ENCODE measurements around the gene CHD2. TPM values are rescaled to one million over a fixed set of nuclear protein-coding genes. Genes with fewer than 3 reads are reported as not detected.

The CHD2 gene
- total RNA-seq, 1 experiment from 2014 or later: 82.6 TPM

DNA sequence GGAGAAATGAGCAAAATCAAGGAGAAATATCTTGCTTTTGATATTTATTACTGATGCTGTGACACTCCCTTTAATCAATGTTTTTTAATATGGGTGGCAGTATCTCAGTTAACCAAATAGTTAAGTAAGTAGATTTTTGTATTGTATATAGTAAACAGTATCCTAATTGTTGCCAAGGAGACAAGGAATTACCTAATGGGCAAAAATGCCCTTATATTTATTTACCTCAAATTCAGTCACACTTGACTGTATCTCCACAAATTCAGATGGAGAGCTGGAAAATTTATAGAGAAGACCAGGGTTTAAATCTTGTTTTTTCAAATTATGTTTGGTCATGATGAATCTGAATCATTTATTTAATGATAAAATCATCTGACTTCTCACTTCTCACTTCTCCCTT, 3.6 kb upstream of the CHD2 start:
- no peak for DNase-seq
- Histone ChIP-seq H3K27me3 (no peaks in the 10 kb centered on the region), H3K27ac (no peak overlapping the region), H3K4me1 (no peaks in the 10 kb centered on the region), H3K36me3 (peaks cover 88% of the 10 kb centered on the region), H3K9me3 (replicated peaks) (no peaks in the 10 kb centered on the region), H3K4me3 (no peak overlapping the region)

DNA sequence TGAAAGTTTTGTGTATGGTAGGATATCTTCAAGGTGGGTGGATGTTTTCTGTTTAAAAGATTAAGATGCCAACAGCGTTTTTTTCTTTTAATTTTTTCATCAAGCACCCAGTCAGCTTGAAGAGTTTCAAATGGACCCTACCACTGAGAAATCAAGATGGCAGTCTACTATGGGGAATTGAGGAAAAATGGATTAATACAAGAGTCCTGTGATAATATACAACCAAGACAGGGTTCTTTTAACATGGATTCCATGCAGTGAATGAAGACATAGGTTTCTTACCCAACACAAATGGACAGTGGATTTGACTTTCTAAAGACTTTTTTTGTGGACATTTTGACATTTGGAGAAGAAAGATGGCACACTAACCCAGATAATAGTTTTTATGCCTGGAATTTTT, 2.5 kb upstream of the CHD2 start:
- no peaks in the 10 kb centered on the region for H3K9me3 ChIP-seq (replicated peaks)
- H3K36me3 ChIP-seq: peaks cover 87% of the 10 kb centered on the region
- no peaks in the 10 kb centered on the region for H3K4me1 ChIP-seq
- H3K27me3 ChIP-seq: no peaks in the 10 kb centered on the region
- DNase-seq: no peak
- no peak overlapping the region for H3K27ac ChIP-seq
- no peak overlapping the region for H3K4me3 ChIP-seq

DNA sequence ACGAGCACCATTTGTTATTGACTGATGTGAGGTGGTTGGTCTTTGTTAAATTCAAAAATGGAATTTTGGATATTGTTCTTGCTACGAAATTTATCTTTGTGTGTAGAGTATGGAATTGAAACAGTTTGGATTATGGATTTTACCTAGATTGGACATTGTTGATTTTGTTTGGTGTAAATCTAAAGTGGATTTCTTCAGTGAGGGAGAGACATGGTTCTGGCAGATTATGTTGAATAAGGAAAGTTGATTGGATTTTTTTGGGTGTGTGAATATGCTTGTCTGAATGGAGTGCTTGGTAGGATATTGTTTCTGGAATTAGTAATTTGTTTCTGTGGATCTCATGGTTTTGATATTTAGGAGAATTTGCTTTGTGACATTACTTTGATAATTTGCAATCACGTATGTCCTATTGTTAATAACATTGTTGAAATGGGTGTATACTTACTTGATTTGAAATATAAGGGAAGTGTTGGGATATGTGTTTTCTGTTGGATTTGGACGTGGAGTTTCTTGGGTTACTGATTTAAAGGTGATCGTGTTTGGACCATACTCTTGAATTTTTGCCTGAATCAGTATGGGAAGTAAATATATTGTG, 1.0 kb upstream of the CHD2 start:
- Histone ChIP-seq H3K36me3 (peaks cover 79% of the 10 kb centered on the region), H3K4me3 (no peak overlapping the region), H3K27me3 (no peaks in the 10 kb centered on the region), H3K9me3 (replicated peaks) (no peaks in the 10 kb centered on the region), H3K27ac (no peak overlapping the region), H3K4me1 (0 out of 2 replicates have a peak, but pooled peaks cover 4% of the 10 kb centered on the region)
- DNase-seq: no peak

DNA sequence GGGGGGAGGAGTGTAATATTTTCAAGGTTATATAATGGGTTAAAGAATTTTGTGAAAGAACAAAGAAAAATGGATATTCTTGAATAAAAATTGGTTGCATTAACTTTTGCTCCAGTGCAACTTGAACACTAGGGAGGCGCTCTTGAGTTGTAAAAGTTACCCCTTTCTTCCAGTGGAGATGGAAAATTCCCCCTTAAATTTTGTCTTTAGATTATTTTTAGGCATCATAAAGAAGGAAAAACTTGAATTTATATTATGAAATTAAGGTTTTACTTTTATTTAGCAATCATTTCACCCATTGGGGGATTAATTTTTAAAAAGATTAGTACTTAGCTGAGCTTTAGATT, 550 bp upstream of the CHD2 start:
- DNase-seq: peak; percentile 51 to 73

DNA sequence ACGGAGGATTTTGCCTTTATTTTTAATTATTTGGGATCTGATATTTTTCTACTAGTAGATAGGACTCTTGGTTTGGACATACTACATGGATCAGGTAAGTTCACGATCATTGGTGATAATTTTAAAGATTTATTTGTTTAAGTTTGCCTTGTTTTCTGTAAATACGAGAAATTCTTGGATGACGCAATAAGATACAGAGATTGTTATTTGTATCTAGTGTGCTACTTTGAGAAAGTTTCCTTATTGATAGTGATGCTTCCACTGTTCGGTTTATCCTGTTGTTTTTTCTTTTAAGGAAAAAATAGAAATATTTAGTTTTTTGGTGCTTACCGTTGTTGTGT, 577 bp downstream of the CHD2 start:
- Histone ChIP-seq H3K36me3 (peaks cover 63% of the 10 kb centered on the region), H3K4me3 (peak overlapping the region; percentile 81), H3K27me3 (no peaks in the 10 kb centered on the region), H3K27ac (peak overlapping the region; percentile 97), H3K9me3 (replicated peaks) (no peaks in the 10 kb centered on the region), H3K4me1 (peaks cover 8% of the 10 kb centered on the region; the same call in 1 of the 2 replicates)
- no peak for DNase-seq

More for the DNA sequence above, 550 bp upstream of the CHD2 start:
- peak overlapping the region; percentile 81 for H3K4me3 ChIP-seq
- peaks cover 74% of the 10 kb centered on the region for H3K36me3 ChIP-seq
- H3K27ac ChIP-seq: peak overlapping the region; percentile 97
- H3K9me3 ChIP-seq (replicated peaks): no peaks in the 10 kb centered on the region
- 0 out of 2 replicates have a peak, but pooled peaks cover 4% of the 10 kb centered on the region for H3K4me1 ChIP-seq
- no peaks in the 10 kb centered on the region for H3K27me3 ChIP-seq

DNA sequence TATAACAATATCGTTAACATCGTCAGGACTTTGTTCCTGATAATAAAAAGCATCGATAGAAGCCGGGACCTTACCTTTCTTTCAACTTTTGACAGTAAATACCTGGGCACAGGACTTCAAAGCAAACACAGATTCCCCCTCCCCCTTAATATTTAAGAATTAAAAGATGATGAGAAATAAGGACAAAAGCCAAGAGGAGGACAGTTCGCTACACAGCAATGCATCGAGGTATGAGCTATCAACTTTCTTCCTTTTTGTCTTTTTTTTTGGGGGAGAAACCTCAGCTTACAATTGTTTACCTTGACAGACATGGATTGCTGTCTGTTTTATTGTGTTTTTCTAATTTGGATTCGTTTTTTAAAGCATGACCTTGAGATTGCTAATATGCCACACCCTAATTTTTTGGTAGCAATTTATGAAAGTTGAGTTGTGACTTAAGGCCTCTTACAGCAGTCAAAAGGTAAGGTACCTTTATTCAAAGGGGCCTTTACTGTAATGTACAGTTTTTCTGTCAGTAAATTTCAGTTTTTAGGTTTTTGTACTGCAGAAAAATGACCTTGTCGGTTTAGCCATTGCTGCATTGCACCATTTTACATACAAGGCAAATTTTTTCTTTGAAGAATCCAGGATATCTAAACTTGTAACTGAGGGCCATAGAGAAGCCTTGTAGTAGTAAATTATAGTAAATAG, 1.1 kb downstream of the CHD2 start:
- H3K36me3 ChIP-seq: peaks cover 58% of the 10 kb centered on the region
- H3K27ac ChIP-seq: peak overlapping the region; percentile 97
- H3K4me1 ChIP-seq: peaks cover 13% of the 10 kb centered on the region; the same call in 1 of the 2 replicates
- H3K9me3 ChIP-seq (replicated peaks): no peaks in the 10 kb centered on the region
- DNase-seq: peak in 1 of 2 experiments; percentile 42
- peak overlapping the region; percentile 81 for H3K4me3 ChIP-seq
- H3K27me3 ChIP-seq: no peaks in the 10 kb centered on the region

DNA sequence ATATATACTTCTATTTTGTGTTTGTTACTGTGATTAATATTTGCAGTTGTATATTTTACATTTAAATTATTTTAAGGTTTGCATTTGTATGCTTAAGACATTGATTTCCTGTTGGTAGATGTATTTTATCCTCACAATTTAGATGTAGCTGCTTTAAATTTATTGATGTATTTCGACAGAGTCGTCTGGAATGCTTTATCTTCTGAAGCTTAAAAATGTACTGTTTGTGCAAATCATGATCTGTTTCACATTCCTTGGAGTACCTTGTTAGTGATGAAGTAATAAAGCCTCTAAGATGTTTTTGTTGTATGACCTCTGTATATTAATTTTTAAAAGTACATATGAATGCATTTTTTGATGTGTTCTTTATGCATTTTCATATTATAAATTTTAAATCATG, 1.9 kb downstream of the CHD2 start:
- no peak for DNase-seq

DNA sequence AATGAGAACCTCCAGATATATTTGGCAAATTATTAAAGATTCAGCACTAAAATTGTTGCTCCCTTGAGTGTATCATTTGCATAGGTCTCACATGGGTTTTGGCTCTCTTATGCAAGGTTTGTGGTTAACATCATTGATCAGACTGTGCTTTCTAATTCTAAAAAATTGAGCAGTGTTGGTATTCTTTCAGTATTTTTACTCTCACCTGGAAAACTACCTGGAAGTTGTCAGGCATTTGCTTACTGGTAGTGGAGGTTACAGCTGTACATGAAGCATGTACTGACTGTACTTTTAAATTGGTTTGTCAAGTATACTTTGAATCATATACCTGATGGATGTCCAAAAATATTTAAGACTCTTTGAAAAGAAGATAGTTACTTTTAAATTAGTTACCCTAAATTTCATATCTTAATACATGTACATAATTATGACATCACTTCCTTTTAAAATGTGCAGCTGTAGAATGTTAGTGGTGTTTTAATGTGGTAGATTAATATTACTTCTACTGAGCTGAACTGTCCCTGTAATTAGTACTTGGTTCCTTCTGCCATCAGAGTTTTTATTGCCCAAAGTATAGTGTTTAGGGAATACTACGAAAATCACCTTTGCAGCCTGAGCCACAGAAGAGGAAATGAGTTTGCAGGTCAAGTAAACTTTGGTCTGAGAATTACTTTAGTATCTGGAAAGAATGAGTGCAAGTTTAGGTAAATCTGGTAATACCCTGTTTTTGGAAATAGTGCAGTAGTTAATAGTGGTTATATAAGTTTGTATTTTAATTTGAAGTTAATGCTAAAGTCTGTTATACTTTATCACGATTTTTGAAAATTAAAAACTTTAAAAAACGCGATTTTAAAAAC, 2.8 kb downstream of the CHD2 start:
- Histone ChIP-seq H3K36me3 (peaks cover 43% of the 10 kb centered on the region), H3K4me3 (peak overlapping the region; percentile 81), H3K27ac (peak overlapping the region; percentile 96), H3K4me1 (peaks cover 23% of the 10 kb centered on the region), H3K27me3 (no peaks in the 10 kb centered on the region), H3K9me3 (replicated peaks) (no peaks in the 10 kb centered on the region)
- peak in 1 of 2 experiments; percentile 46 for DNase-seq

More for the DNA sequence above, 1.9 kb downstream of the CHD2 start:
- peaks cover 51% of the 10 kb centered on the region for H3K36me3 ChIP-seq
- peak overlapping the region; percentile 81 for H3K4me3 ChIP-seq
- peak overlapping the region; percentile 97; the same call in 1 of the 2 replicates for H3K27ac ChIP-seq
- H3K27me3 ChIP-seq: no peaks in the 10 kb centered on the region
- H3K9me3 ChIP-seq (replicated peaks): no peaks in the 10 kb centered on the region
- H3K4me1 ChIP-seq: peaks cover 19% of the 10 kb centered on the region

DNA sequence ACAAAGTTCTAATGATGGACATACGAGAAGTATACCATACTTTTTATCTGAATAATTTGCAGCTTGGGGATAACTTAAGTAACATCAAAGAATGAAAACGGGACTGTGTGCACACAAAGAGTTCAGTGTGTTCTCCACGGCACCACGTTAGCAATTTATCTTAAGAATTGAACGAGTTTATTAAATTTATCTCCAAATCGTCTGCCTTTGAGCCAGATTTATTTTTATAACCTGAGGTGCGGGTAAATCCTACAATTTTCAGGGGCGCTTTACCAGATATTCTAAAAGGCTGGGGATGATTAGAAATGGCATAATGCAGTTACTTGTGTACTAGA, 3.5 kb downstream of the CHD2 start:
- peaks cover 38% of the 10 kb centered on the region for H3K36me3 ChIP-seq
- peak overlapping the region; percentile 96 for H3K27ac ChIP-seq
- H3K27me3 ChIP-seq: no peaks in the 10 kb centered on the region
- peaks cover 23% of the 10 kb centered on the region for H3K4me1 ChIP-seq
- DNase-seq: no peak
- H3K4me3 ChIP-seq: peak overlapping the region; percentile 81
- no peaks in the 10 kb centered on the region for H3K9me3 ChIP-seq (replicated peaks)

DNA sequence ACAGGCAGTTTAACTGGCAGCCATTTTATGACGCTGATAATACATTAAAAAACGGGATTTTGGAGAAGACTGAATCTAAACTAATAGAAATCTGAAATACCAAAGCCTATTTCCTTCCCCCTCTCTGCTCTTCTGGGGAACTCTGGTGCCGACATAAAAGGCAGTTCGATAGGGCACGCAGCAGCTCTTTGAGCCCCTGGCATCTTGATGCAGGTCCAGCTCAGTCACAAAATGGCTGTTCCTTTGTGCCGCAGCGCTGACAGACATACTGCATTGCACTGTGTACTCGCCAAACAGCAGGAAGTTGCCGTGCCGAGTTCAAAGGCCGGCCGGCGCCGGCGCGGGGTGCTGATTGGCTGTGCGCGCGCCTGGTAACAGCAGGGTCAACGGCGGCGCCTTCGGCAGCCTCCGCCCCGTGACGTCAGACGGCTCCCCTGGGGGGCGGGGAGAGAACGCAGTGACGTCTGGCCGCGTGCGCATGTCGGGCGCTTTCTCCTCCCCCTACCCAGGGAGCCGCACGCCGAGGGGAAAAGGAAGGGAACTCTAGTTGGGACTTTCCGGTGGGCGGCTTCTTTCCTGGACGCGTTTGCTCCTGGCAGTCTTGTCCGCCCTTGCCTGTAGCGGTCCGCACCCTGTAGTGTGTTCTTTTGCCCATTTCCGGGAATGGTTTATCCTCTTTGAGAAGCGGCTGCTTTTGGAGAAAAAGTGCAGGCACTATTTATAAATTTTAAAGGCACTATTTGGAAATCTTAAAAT, 4.0 kb downstream of the CHD2 start:
- Histone ChIP-seq H3K27ac (peak overlapping the region; percentile 96), H3K4me3 (peak overlapping the region; percentile 81), H3K27me3 (no peaks in the 10 kb centered on the region), H3K36me3 (peaks cover 34% of the 10 kb centered on the region), H3K4me1 (peaks cover 23% of the 10 kb centered on the region), H3K9me3 (replicated peaks) (no peaks in the 10 kb centered on the region)
- peak; percentile 100 for DNase-seq

DNA sequence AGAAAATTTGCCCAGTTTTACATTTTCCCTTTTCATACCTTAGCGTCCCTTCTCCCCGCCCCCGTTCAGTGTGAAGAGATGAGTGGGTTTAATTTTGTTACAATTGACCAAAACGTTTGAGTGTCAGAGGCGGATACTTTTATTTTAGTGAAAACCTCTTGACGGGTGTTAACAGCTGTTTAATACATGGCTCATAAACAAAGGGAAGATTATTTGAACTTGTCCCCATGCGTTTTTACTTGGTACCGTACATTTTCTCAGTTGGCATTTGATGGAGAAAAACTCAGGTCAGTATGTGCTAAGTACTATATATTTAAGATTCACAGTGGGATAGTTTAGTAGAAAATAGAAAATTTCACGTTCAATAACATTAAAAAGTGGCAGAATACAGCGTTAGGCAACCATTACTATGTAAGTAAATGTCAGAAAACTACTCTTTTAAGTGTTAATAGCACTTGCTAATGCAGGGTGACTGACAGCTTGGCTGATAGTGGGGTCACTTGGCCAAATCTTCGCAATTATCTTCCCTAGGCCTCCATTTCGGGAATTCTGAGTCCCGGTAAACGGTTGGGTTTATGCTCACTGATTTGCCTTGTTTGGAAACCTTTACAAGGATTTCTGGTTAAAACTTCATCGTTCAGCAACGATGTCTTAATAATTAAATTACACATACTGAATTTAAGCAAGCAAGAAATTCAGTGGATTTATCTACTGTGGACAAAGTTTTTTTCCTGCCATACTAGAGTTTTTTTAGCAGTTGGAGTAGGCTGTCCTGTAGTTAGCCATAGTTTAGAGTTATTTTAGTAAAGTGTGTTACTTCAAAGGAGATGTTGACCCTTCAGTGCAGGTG, 4.8 kb downstream of the CHD2 start:
- peak in 1 of 2 experiments; percentile 53 for DNase-seq
- Histone ChIP-seq H3K4me3 (peak overlapping the region; percentile 60), H3K4me1 (peaks cover 23% of the 10 kb centered on the region), H3K27me3 (no peaks in the 10 kb centered on the region), H3K36me3 (peaks cover 36% of the 10 kb centered on the region), H3K9me3 (replicated peaks) (no peaks in the 10 kb centered on the region), H3K27ac (peak overlapping the region; percentile 96)

DNA sequence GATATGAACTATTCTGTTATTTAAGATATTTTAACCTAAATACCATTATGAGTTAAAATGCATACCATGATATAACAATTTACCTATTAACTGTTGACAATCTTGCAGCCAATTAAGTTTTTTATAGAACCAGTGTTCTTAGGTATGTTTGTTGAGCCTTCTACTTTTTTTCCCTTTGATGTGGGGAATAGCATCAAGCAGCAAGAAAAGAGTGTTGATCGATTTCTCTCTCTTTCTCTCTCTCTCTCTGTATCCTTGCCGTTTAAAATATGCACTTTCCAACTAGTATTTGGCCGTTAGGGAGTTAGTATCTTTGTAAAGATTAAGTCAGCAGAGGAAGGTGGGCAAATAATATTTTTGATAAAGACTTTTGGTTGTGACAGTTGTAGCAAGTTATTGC, 5.9 kb downstream of the CHD2 start:
- no peak for DNase-seq
- H3K4me1 ChIP-seq: peaks cover 23% of the 10 kb centered on the region
- peaks cover 41% of the 10 kb centered on the region for H3K36me3 ChIP-seq
- peak overlapping the region; percentile 96; the same call in 1 of the 2 replicates for H3K27ac ChIP-seq
- no peaks in the 10 kb centered on the region for H3K9me3 ChIP-seq (replicated peaks)
- H3K4me3 ChIP-seq: peak overlapping the region; percentile 60; the same call in 1 of the 2 replicates
- H3K27me3 ChIP-seq: no peaks in the 10 kb centered on the region

DNA sequence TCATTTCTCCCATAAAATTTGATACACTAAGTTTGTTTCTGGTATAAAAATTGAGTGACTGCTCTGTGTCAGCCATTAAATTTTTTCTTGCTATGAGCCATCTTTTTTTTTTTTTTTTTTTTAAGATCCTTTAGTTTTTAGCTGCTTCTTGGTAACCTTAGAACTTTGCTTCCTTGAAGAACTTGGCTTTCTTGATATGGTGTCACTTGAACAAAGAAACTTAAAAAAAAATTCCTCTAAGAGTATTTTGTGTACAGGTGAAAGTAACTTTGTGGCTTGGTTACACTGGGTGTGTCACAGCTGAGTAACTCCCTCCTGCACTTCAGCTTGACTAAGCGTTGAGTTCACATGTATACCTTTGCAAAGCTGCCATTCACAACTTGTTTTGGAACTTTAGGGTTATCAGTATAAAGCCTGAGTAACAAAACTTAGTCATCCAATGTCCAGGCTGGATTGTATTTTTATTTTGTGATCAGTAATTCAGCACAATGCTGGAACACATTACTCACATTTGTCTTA, 6.5 kb downstream of the CHD2 start:
- no peaks in the 10 kb centered on the region for H3K9me3 ChIP-seq (replicated peaks)
- no peak overlapping the region for H3K27ac ChIP-seq
- H3K36me3 ChIP-seq: peaks cover 40% of the 10 kb centered on the region
- DNase-seq: no peak
- no peaks in the 10 kb centered on the region for H3K27me3 ChIP-seq
- no peak overlapping the region for H3K4me3 ChIP-seq
- H3K4me1 ChIP-seq: peaks cover 23% of the 10 kb centered on the region

DNA sequence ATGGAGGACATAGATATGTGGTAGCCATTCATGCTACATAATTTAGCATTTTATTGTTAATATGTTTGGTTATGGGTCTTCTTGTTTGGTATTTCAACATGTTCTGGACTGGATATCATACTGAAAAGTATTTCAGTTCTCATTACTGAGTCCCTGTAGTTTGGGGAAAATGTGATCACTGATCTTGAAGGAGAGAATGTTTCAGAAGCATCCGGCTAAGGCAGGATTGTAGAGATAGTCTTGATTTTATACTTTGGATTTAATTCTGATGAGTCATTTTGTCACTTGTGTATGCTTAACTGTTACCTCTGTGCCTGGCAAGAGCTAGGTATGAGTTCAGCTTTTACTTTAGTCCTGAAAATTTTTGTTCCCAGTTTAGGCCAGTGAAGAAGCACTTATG, 7.1 kb downstream of the CHD2 start:
- peaks cover 23% of the 10 kb centered on the region for H3K4me1 ChIP-seq
- H3K36me3 ChIP-seq: peaks cover 36% of the 10 kb centered on the region
- no peak overlapping the region for H3K4me3 ChIP-seq
- DNase-seq: no peak
- H3K27ac ChIP-seq: no peak overlapping the region
- H3K9me3 ChIP-seq (replicated peaks): no peaks in the 10 kb centered on the region
- no peaks in the 10 kb centered on the region for H3K27me3 ChIP-seq

Data from SJCRH30 (cell line).